H9 (cell line): ENCODE results near the gene DNAL1. TPM values are rescaled to one million over a fixed set of nuclear protein-coding genes. Genes with fewer than 3 reads are reported as not detected.
A peak's percentile ranks its signal among the peaks of the same experiment; 100 is the strongest.

ENCODE experiments used
- DNase-seq: peaks from one replicate; pipeline ENCODE4 v3.0.0-alpha.2; 2017
- H2AFZ ChIP-seq: one replicate; pipeline ENCODE4 v1.6.1; 2013; ENCODE audit warnings: mild to moderate bottlenecking, low read length, control low read depth, moderate library complexity
- H2AK5ac ChIP-seq: 2 replicates; pipeline ENCODE4 v1.6.1; 2013; ENCODE audit warnings: low read length, control low read depth, mixed read lengths; ENCODE audit not compliant: insufficient read length
- H2BK120ac ChIP-seq: one replicate; pipeline ENCODE4 v1.6.1; 2013; ENCODE audit warnings: low read depth, mild to moderate bottlenecking, low read length, control low read depth, inconsistent platforms; ENCODE audit not compliant: poor library complexity, severe bottlenecking
- H2BK12ac ChIP-seq: 2 replicates; pipeline ENCODE4 v1.6.1; 2013; ENCODE audit warnings: low read length, control low read depth, mixed read lengths, low read depth; ENCODE audit not compliant: insufficient read length
- H2BK15ac ChIP-seq: 2 replicates; pipeline ENCODE4 v1.6.1; 2013; ENCODE audit warnings: low read depth, low read length, control low read depth
- H2BK20ac ChIP-seq: one replicate; pipeline ENCODE4 v1.6.1; 2013; ENCODE audit warnings: low read depth, mild to moderate bottlenecking, low read length, control low read depth, inconsistent platforms; ENCODE audit not compliant: poor library complexity, severe bottlenecking
- H2BK5ac ChIP-seq: 2 replicates; pipeline ENCODE4 v1.6.1; 2013; ENCODE audit warnings: low read length, control low read depth, mixed read lengths; ENCODE audit not compliant: insufficient read length
- H3K14ac ChIP-seq: 2 replicates; pipeline ENCODE4 v1.6.1; 2013; ENCODE audit warnings: low read length, control low read depth; ENCODE audit not compliant: insufficient read depth
- H3K18ac ChIP-seq: 2 replicates; pipeline ENCODE4 v1.6.1; 2013; ENCODE audit warnings: low read depth, mild to moderate bottlenecking, mixed read lengths, low read length, control low read depth; ENCODE audit not compliant: insufficient read length
- H3K23ac ChIP-seq: 2 replicates; pipeline ENCODE4 v1.6.1; 2013; ENCODE audit warnings: low read length, control low read depth, mixed read lengths, low read depth; ENCODE audit not compliant: insufficient read length
- H3K23me2 ChIP-seq: 2 replicates; pipeline ENCODE4 v1.6.1; 2013; ENCODE audit warnings: low read depth, mild to moderate bottlenecking, mixed read lengths, low read length, control low read depth; ENCODE audit not compliant: insufficient read length, poor library complexity, severe bottlenecking
- H3K27ac ChIP-seq: 2 replicates; pipeline ENCODE4 v1.5.1; 2013; ENCODE audit warnings: low read length, control low read depth, mixed read lengths, low read depth; ENCODE audit not compliant: insufficient read length
- H3K27me3 ChIP-seq: 2 replicates; pipeline ENCODE4 v1.6.1; 2013; ENCODE audit warnings: low read length, control low read depth, inconsistent platforms; ENCODE audit not compliant: insufficient read depth
- H3K4ac ChIP-seq: 2 replicates; pipeline ENCODE4 v1.6.1; 2013; ENCODE audit warnings: low read depth, mild to moderate bottlenecking, control low read depth, inconsistent platforms, low read length, moderate library complexity
- H3K4me1 ChIP-seq: 2 replicates; pipeline ENCODE4 v1.6.1; 2013; ENCODE audit warnings: low read length, control low read depth, inconsistent platforms; ENCODE audit not compliant: insufficient read depth
- H3K4me2 ChIP-seq: 2 replicates; pipeline ENCODE4 v1.6.1; 2013; ENCODE audit warnings: low read length, control low read depth, mixed read lengths; ENCODE audit not compliant: insufficient read length, insufficient read depth
- H3K56ac ChIP-seq: 2 replicates; pipeline ENCODE4 v1.6.1; 2013; ENCODE audit warnings: low read depth, mild to moderate bottlenecking, mixed read lengths, low read length, control low read depth; ENCODE audit not compliant: insufficient read length
- H3K79me1 ChIP-seq: 2 replicates; pipeline ENCODE4 v1.6.1; 2013; ENCODE audit warnings: low read depth, mild to moderate bottlenecking, moderate library complexity, low read length, control low read depth, inconsistent platforms; ENCODE audit not compliant: insufficient read depth, poor library complexity, severe bottlenecking
- H3K79me2 ChIP-seq: 2 replicates; pipeline ENCODE4 v1.6.1; 2013; ENCODE audit warnings: low read length, control low read depth, inconsistent platforms; ENCODE audit not compliant: insufficient read depth
- H3K9ac ChIP-seq: 2 replicates; pipeline ENCODE4 v1.6.1; 2013; ENCODE audit warnings: low read length, control low read depth, mixed read lengths; ENCODE audit not compliant: insufficient read length; ENCODE audit errors: extremely low read depth
- H3K9me3 ChIP-seq: one replicate; pipeline ENCODE4 v1.6.1; 2013; ENCODE audit warnings: low read depth, low read length, inconsistent platforms; ENCODE audit not compliant: control insufficient read depth
- H3T11ph ChIP-seq: one replicate; pipeline ENCODE4 v1.6.1; 2013; ENCODE audit warnings: mild to moderate bottlenecking, low read length, control low read depth, inconsistent platforms
- H4K20me1 ChIP-seq: one replicate; pipeline ENCODE4 v1.6.1; 2013; ENCODE audit not compliant: control insufficient read depth, insufficient read length, insufficient read depth
- H4K5ac ChIP-seq: 2 replicates; pipeline ENCODE4 v1.6.1; 2013; ENCODE audit warnings: low read depth, mild to moderate bottlenecking, mixed read lengths, low read length, control low read depth; ENCODE audit not compliant: insufficient read length
- H4K8ac ChIP-seq: replicated peaks from 2 replicates; pipeline ENCODE4 v1.6.1; 2013; ENCODE audit warnings: low read length, control low read depth, mixed read lengths, low read depth; ENCODE audit not compliant: insufficient read length
- H4K91ac ChIP-seq: 2 replicates; pipeline ENCODE4 v1.6.1; 2013; ENCODE audit warnings: low read depth, mild to moderate bottlenecking, moderate library complexity, mixed read lengths, low read length, control low read depth; ENCODE audit not compliant: insufficient read length
- H3K27ac Mint-ChIP-seq, 3 experiments: 2 replicates in 2 of 3; 3 replicates in 1 of 3; pipeline ENCODE4 v1.8.0; 2020 to 2021; ENCODE audit warnings: mixed read lengths in 3 of 3, mild to moderate bottlenecking in 1 of 3, moderate library complexity in 1 of 3
- H3K27me3 Mint-ChIP-seq: 2 replicates; pipeline ENCODE4 v1.8.0; 2021; ENCODE audit warnings: low read depth, mild to moderate bottlenecking, moderate library complexity, mixed read lengths
- H3K36me3 Mint-ChIP-seq, 3 experiments: 2 replicates in 2 of 3; 3 replicates in 1 of 3; pipeline ENCODE4 v1.8.0; 2020 to 2021; ENCODE audit warnings: low read depth in 3 of 3, mixed read lengths in 3 of 3; ENCODE audit not compliant: insufficient read depth in 1 of 3
- H3K4me1 Mint-ChIP-seq, 2 experiments: 2 replicates each; pipeline ENCODE4 v1.8.0; 2020; ENCODE audit warnings: mixed read lengths in 2 of 2
- H3K4me3 Mint-ChIP-seq, 2 experiments: 2 replicates in 1 of 2; 3 replicates in 1 of 2; pipeline ENCODE4 v1.8.0; 2020 to 2021; ENCODE audit warnings: mild to moderate bottlenecking in 2 of 2, mixed read lengths in 2 of 2, moderate library complexity in 1 of 2
- H3K9me3 Mint-ChIP-seq, 2 experiments: 2 replicates in 1 of 2; 3 replicates in 1 of 2; pipeline ENCODE4 v1.8.0; 2020; ENCODE audit warnings: mild to moderate bottlenecking in 2 of 2, mixed read lengths in 2 of 2, moderate library complexity in 1 of 2
- WGBS: extraction: QIAGEN DNeasy Blood & Tissue Kit; methylation state at CpG from one replicate; pipeline ENCODE4 v1.1.7; 2013; ENCODE audit warnings: missing lambda C conversion rate, low lambda C conversion rate, mixed read lengths; ENCODE audit not compliant: insufficient read length; ENCODE audit errors: extremely low coverage; 5-methylcytosine and 5-hydroxymethylcytosine counted together
- total RNA-seq: library from RNA; stranded (reverse); gene quantifications from 2 replicates; pipeline ENCODE4 v1.2.1, GENCODE V29; 2021
- TF ChIP-seq, protein P1 (sequence below): fragments of 200-600 bp; sonication (generic); conservative IDR thresholded peaks from 3 replicates; pipeline ENCODE4 v1.8.0; 2021; ENCODE audit warnings: antibody characterized with exemption, mild to moderate bottlenecking

Gene DNAL1
- total RNA-seq, 1 experiment from 2014 or later = 17.7 TPM

DNA sequence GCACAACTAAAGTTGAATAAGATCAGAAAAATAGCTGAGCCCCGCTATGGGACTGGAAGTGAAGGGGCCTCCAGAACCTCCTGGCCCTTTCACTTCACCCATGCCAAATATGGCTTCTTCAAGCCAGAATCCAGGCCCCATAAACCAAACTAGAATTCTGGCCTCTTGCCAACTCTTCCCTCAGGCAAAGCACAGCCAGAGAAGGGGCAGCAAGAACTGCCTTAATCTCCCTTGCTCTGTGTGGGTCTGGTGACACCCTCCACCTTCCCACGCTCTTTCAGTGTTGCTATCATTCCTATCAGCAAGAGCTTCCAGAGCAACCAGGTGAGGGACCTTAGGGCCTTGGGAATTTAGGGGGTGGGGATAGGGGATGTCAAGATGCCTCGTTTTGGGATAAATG, 72.5 kb downstream of the DNAL1 start:
- DNase-seq = no peak
- no peak overlapping the region for H2BK12ac ChIP-seq
- no peaks in the 10 kb centered on the region for H3K9me3 ChIP-seq
- peaks cover 0 to 11% (median 4%) of the 10 kb centered on the region in 3 experiments; a peak in 5 of 7 replicates for H3K36me3 Mint-ChIP-seq
- H3K27ac ChIP-seq = no peak overlapping the region
- no peak overlapping the region for H3K23ac ChIP-seq
- H4K20me1 ChIP-seq = peaks cover under 1% of the 10 kb centered on the region
- H3K9me3 Mint-ChIP-seq = no peaks in the 10 kb centered on the region; a peak in 1 of 5 replicates
- no peaks in the 10 kb centered on the region for H3K79me1 ChIP-seq
- peaks cover 25% of the 10 kb centered on the region for H3K23me2 ChIP-seq
- no peak overlapping the region for H4K8ac ChIP-seq
- peaks cover 6% of the 10 kb centered on the region; the same call in 1 of the 2 replicates for H3K4me1 ChIP-seq
- no peak overlapping the region for H2BK5ac ChIP-seq
- H3K56ac ChIP-seq = no peak overlapping the region
- H4K91ac ChIP-seq = no peak overlapping the region
- peak overlapping the region; percentile 35 for H3K4me2 ChIP-seq
- H3K4ac ChIP-seq = no peak overlapping the region
- peak overlapping the region in 1 of 2 experiments; percentile 40; a peak in 2 of 5 replicates for H3K4me3 Mint-ChIP-seq
- peaks cover 56 to 62% of the 10 kb centered on the region in 2 experiments for H3K4me1 Mint-ChIP-seq
- TF ChIP-seq, protein P1, sequence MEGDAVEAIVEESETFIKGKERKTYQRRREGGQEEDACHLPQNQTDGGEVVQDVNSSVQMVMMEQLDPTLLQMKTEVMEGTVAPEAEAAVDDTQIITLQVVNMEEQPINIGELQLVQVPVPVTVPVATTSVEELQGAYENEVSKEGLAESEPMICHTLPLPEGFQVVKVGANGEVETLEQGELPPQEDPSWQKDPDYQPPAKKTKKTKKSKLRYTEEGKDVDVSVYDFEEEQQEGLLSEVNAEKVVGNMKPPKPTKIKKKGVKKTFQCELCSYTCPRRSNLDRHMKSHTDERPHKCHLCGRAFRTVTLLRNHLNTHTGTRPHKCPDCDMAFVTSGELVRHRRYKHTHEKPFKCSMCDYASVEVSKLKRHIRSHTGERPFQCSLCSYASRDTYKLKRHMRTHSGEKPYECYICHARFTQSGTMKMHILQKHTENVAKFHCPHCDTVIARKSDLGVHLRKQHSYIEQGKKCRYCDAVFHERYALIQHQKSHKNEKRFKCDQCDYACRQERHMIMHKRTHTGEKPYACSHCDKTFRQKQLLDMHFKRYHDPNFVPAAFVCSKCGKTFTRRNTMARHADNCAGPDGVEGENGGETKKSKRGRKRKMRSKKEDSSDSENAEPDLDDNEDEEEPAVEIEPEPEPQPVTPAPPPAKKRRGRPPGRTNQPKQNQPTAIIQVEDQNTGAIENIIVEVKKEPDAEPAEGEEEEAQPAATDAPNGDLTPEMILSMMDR = no peak
- no peak overlapping the region for H2AK5ac ChIP-seq
- H2BK120ac ChIP-seq = no peak overlapping the region
- H3K18ac ChIP-seq = no peak overlapping the region
- no CpG with 5 or more reads among the region's 3 CpGs for WGBS
- H3K9ac ChIP-seq = no peak overlapping the region
- H2BK15ac ChIP-seq = no peak overlapping the region
- H3T11ph ChIP-seq = no peak overlapping the region
- no peak overlapping the region for H2BK20ac ChIP-seq
- H3K79me2 ChIP-seq = peaks cover 2% of the 10 kb centered on the region; the same call in 1 of the 2 replicates
- peaks cover 7% of the 10 kb centered on the region for H3K27me3 Mint-ChIP-seq
- H3K27ac Mint-ChIP-seq = no peak overlapping the region
- H3K14ac ChIP-seq = no peak overlapping the region
- H4K5ac ChIP-seq = no peak overlapping the region
- no peaks in the 10 kb centered on the region for H3K27me3 ChIP-seq
- no peak overlapping the region for H2AFZ ChIP-seq
